ENCODE measurements around the gene TTC13.

DNA sequence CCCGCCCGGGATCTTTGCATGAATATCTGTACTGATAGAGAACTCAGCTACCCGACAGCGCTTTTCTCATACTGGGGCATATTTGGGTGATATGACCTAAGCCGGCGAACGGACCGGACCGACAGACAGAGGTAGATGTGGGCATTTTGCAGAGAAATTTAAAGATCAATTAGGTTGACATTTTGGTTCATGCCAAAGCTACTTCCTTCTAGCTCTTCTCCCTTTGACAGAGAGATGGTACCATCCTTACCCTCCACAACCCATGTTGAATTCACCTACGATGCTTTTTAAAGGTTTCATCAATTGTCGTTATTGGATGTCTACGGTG is 692 bp upstream of the TTC13 start:
- TF ChIP-seq, protein P1, sequence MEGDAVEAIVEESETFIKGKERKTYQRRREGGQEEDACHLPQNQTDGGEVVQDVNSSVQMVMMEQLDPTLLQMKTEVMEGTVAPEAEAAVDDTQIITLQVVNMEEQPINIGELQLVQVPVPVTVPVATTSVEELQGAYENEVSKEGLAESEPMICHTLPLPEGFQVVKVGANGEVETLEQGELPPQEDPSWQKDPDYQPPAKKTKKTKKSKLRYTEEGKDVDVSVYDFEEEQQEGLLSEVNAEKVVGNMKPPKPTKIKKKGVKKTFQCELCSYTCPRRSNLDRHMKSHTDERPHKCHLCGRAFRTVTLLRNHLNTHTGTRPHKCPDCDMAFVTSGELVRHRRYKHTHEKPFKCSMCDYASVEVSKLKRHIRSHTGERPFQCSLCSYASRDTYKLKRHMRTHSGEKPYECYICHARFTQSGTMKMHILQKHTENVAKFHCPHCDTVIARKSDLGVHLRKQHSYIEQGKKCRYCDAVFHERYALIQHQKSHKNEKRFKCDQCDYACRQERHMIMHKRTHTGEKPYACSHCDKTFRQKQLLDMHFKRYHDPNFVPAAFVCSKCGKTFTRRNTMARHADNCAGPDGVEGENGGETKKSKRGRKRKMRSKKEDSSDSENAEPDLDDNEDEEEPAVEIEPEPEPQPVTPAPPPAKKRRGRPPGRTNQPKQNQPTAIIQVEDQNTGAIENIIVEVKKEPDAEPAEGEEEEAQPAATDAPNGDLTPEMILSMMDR (conservative IDR thresholded peaks at IDR 0.05; ENCODE audit: low read depth, low read length), result no peak
- TF ChIP-seq POLR2A (IDR thresholded peaks at IDR 0.05; ENCODE audit: low read depth, low read length), result no peak
- TF ChIP-seq RFX5 (IDR thresholded peaks at IDR 0.05; ENCODE audit: low read depth, low read length), result no peak
- TF ChIP-seq CHD1 (IDR thresholded peaks at IDR 0.05; ENCODE audit: low read depth, low read length), result no peak
- no peak for TF ChIP-seq CEBPB (IDR thresholded peaks at IDR 0.05; ENCODE audit: low read depth, low read length)
- no peak for TF ChIP-seq FOS (IDR thresholded peaks at IDR 0.05; ENCODE audit: low read depth, low read length)
- TF ChIP-seq RCOR1 (IDR thresholded peaks at IDR 0.05; ENCODE audit: insufficient replicate concordance, low read length), result no peak
- no peak for TF ChIP-seq BHLHE40 (IDR thresholded peaks at IDR 0.05; ENCODE audit: low read depth, low read length)
- TF ChIP-seq MAZ (IDR thresholded peaks at IDR 0.05; ENCODE audit: borderline replicate concordance, low read depth, low read length), result no peak
- no peak for TF ChIP-seq MAFK (IDR thresholded peaks at IDR 0.05; ENCODE audit: low read depth, low read length)
- TF ChIP-seq ELK1 (IDR thresholded peaks at IDR 0.05; ENCODE audit: borderline replicate concordance, low read depth, low read length), result no peak
